Urinary bladder (tissue), 4 donors: ENCODE results near the gene CCDC74A. TPM values are rescaled to one million over a fixed set of nuclear protein-coding genes. Genes with fewer than 3 reads are reported as not detected.
"Not testable (repeated sequence)": the region's sequence is repeated elsewhere in the genome, so short reads cannot be mapped to it uniquely, and the experiment has no call there.

ENCODE experiments used
- DNase-seq: peaks from one replicate; pipeline ENCODE4 v3.0.0-alpha.2; 2015; ENCODE audit errors: extremely low spot score
- H3K27ac ChIP-seq: one replicate; pipeline ENCODE4 v1.5.1; 2013; ENCODE audit warnings: low read depth, mild to moderate bottlenecking, moderate library complexity
- H3K36me3 ChIP-seq: one replicate; pipeline ENCODE4 v1.6.1; 2013; ENCODE audit warnings: mild to moderate bottlenecking, moderate library complexity; ENCODE audit not compliant: insufficient read depth
- H3K4me1 ChIP-seq: one replicate; pipeline ENCODE4 v1.6.1; 2013; ENCODE audit warnings: mild to moderate bottlenecking, moderate library complexity; ENCODE audit not compliant: insufficient read depth
- H3K4me3 ChIP-seq: one replicate; pipeline ENCODE4 v1.5.1; 2013; ENCODE audit warnings: low read depth, low read length
- WGBS: extraction: QIAGEN DNeasy Blood & Tissue Kit; methylation state at CpG from one replicate; pipeline ENCODE4 v1.1.7; 2013; 5-methylcytosine and 5-hydroxymethylcytosine counted together
- polyA plus RNA-seq: library from polyadenylated mRNA; stranded (reverse); fragments of 200-250 nt; gene quantifications from one replicate; pipeline ENCODE4 v1.2.3, GENCODE V29; 2013
- total RNA-seq: library from RNA; depleted of rRNA; stranded (reverse); fragments of >200 nt; gene quantifications from one replicate; pipeline ENCODE4 v1.2.3, GENCODE V29; 2014
- donor health status: healthy with polysubstance abuse.
- donor health status: healthy.

The CCDC74A gene
- total and polyA plus RNA-seq, 2 donors, result 6.2 to 21.3 TPM

GRCh38 chr2:131529864-131530445, 2.3 kb downstream of the CCDC74A start:
- DNase-seq, H3K4me1 ChIP-seq, H3K36me3 ChIP-seq, H3K4me3 ChIP-seq, H3K27ac ChIP-seq: not testable (repeated sequence)
- 92% methylated on average over 5 of the region's 5 CpGs for WGBS

GRCh38 chr2:131530626-131531344, 3.1 kb downstream of the CCDC74A start:
- 84% methylated on average over 20 of the region's 22 CpGs for WGBS
- not testable (repeated sequence) for H3K4me3 ChIP-seq, H3K4me1 ChIP-seq, H3K27ac ChIP-seq, DNase-seq, H3K36me3 ChIP-seq

GRCh38 chr2:131531547-131532185, 4.0 kb downstream of the CCDC74A start:
- DNase-seq, result not testable (repeated sequence)
- 96% methylated on average over 6 of the region's 11 CpGs for WGBS

GRCh38 chr2:131532723-131533608, 5.3 kb downstream of the CCDC74A start:
- H3K27ac ChIP-seq, H3K4me1 ChIP-seq, H3K4me3 ChIP-seq, H3K36me3 ChIP-seq, DNase-seq: not testable (repeated sequence)
- WGBS, result 78% methylated on average over 23 of the region's 23 CpGs

More at GRCh38 chr2:131531547-131532185, 4.0 kb downstream of the CCDC74A start:
- H3K4me3 ChIP-seq, H3K36me3 ChIP-seq, H3K27ac ChIP-seq, H3K4me1 ChIP-seq: not testable (repeated sequence)

- not testable (repeated sequence) for DNase-seq, H3K27ac ChIP-seq, H3K4me1 ChIP-seq, H3K4me3 ChIP-seq, H3K36me3 ChIP-seq
- 68% methylated on average over 15 of the region's 17 CpGs for WGBS
These were observed 6.1 kb downstream of the CCDC74A start for GRCh38 chr2:131533609-131534316.

- H3K36me3 ChIP-seq, DNase-seq, H3K27ac ChIP-seq, H3K4me1 ChIP-seq, H3K4me3 ChIP-seq: not testable (repeated sequence)
- WGBS, result 76% methylated on average over 10 of the region's 13 CpGs
These were observed 6.6 kb downstream of the CCDC74A start for GRCh38 chr2:131534317-131534672.

GRCh38 chr2:131534965-131535364, 7.3 kb downstream of the CCDC74A start:
- H3K4me1 ChIP-seq, H3K4me3 ChIP-seq, H3K27ac ChIP-seq, DNase-seq, H3K36me3 ChIP-seq: not testable (repeated sequence)
- 66% methylated on average over 11 of the region's 11 CpGs for WGBS

GRCh38 chr2:131535526-131535925, 7.8 kb downstream of the CCDC74A start:
- Histone ChIP-seq H3K4me1 (no peaks in the 10 kb centered on the region), H3K27ac (no peak overlapping the region), H3K36me3 (no peaks in the 10 kb centered on the region), H3K4me3 (no peak overlapping the region)
- no peak for DNase-seq
- 67% methylated on average over 4 of the region's 4 CpGs for WGBS

GRCh38 chr2:131535951-131536826, 8.5 kb downstream of the CCDC74A start:
- 82% methylated on average over 21 of the region's 21 CpGs for WGBS
- not testable (repeated sequence) for DNase-seq

GRCh38 chr2:131536841-131537240, 9.2 kb downstream of the CCDC74A start:
- H3K36me3 ChIP-seq, H3K4me1 ChIP-seq, H3K4me3 ChIP-seq, DNase-seq, H3K27ac ChIP-seq: not testable (repeated sequence)
- 95% methylated on average over 14 of the region's 14 CpGs for WGBS

More at GRCh38 chr2:131535951-131536826, 8.5 kb downstream of the CCDC74A start:
- not testable (repeated sequence) for H3K4me3 ChIP-seq, H3K36me3 ChIP-seq, H3K27ac ChIP-seq, H3K4me1 ChIP-seq

GRCh38 chr2:131538856-131539255, 11.2 kb downstream of the CCDC74A start:
- DNase-seq, H3K27ac ChIP-seq, H3K36me3 ChIP-seq, H3K4me3 ChIP-seq, H3K4me1 ChIP-seq: not testable (repeated sequence)
- 92% methylated on average over 13 of the region's 13 CpGs for WGBS
